IPS-11a (cell line): ENCODE measurements around the gene MORC4.

Experiments
- H3K4me3 ChIP-seq: one replicate; pipeline ENCODE4 v1.5.1; 2013; ENCODE audit warnings: low read depth, low read length, control low read depth

Gene MORC4

DNA sequence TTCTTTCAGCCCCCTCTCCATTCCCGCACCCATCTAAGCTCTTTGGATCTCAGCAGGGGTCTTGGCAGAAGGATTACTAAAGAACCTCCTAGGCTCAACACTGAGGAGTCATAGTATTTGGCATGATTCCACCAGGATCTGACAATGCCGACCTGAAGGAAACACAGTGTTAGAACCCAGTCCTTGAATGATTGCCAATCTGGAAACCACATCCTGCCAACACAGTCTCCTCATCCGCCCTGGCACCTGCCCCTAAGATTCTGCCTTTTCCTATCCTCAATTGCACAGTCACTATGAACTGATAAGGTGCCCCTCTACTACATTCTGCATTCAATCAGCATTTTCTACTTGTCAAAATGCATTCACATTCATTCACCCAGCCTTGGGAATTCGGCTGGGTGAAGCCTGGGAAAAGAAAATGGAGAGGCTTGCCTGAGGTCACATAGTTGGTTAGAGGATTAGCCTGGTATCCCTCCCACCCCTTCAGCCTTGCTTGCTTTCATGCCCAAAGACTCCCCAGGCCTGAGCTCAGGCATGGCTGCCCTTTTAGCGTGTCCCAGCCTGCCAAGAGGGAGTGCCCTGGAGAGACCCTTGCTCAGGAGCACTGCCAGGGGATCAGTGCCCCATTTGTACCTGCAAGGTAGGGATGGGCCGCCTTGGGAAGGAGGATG, 82.0 kb downstream of the MORC4 start:
- no peak overlapping the region for H3K4me3 ChIP-seq

DNA sequence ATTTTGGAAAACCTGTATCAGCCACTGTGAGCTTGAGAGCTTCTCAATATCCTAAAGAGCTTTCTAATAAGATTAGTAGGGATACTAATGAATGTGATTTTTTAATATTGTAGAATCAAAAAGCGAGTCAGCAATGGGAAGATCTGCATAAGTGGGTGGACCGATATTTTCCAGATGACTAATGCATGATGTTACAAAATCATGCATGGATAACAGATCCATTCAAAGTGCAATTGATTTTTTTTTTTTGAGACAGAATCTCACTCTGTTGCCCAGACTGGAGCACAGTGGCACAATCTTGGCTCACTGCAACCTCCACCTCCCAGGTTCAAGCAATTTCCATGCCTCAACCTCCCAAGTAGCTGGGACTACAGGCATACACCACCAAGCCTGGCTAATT, 87.1 kb downstream of the MORC4 start:
- H3K4me3 ChIP-seq: no peak overlapping the region

DNA sequence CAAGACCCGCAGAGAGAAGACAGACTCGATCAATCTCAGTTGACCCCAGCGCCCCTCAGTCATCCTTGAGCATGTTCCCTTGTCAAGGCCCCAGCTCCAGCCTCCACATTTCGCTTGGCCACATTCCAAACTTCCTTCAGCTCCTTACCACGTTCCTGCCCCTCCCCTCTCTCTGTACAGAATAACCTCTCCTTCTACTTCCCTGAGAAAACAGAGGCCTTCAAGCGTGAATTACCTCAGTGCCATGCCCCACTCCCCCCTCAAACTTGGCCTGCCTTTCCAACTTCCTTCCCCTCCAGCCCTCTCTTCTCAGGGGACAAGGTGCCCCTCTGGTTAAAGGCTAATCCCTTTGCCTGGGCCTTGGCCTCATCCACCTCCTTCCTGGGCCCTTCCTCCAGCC, 93.7 kb downstream of the MORC4 start:
- no peak overlapping the region for H3K4me3 ChIP-seq

DNA sequence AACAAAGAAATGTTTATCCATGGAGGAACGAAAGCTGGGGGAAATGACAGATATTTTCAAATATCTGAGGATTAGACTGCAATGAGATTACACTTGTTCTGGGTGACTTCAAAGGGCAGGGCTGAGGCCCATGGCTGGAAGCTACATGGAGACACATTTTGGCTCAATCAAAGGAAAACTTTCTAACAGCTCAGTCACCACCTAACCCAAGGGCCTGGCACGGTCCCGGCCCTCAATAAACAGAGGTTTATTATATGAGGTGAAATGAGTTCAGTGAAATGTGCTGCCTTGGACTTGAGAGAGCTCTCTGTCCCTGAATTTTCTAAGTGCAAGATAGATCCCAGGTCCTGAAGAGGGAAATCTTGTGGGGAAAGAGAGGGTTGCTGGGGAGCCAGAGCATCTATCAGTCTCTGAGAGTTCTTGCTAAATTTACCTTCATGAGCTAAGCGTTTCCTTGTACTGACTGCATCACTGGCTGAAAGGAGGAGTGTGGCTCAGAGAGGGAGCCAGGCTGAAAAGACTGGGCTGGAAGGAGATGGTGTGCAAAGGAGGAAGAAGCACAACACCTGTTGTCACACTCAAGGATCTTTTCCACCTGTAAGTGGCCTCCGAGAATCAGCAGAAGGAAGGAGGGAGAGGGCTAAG, 94.8 kb downstream of the MORC4 start:
- no peak overlapping the region for H3K4me3 ChIP-seq

DNA sequence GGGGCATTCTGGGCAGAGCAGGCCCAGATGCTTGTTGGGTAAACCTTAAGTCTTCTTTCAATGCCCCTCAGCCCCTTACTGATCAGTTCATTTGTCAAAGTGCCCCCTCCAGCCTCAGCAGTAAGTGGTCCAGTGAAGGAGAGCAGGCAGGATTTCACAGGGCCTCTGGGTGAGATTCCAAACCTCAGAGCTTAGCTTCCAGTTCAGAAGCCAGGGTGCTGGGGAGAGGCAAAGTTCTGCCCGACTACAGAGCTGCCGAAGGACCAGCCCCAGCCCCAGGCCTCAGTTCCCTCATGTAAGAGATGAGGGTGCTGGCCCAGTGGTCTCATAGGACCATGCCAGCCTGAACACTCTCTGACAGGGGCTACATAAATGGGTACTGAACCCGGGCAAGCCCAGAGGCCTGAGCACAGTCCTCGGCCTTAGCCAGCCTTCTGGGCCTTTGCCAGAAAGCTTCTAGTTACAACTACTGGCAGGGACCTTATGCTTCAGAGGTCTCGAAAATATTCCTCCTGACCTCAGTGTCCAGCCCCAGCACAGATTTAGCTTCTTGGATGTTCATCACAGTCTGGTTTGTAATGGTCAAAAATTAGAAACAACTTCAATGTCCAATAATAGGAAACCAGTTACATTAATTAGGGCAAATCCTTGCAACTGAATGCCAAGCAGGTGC, 96.0 kb downstream of the MORC4 start:
- H3K4me3 ChIP-seq: no peak overlapping the region

DNA sequence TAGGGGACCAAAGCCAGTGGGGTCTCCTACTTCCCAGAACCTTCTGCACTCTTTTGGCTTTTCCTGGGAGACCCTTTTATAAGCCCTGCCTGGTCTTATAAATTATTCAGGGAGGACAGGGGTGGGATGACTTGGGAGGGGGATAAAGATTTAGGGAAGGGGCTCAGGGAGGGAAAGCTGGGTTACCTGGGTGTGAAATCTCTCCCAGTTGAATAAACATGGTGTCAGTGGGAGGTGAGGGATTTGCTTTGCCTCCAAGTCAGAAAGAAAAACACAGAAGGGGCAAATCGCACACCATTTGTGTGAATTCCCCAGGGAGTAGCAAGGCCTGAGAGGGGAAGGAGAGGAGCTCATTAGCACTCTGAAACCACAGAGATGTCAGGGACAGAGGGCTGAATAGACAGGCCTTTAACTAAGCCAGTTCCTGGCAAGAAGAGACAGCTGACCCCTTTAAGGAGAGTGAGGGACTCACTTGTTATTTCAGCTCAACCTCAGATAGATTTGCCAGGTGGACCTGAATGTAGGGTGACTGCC, 96.7 kb downstream of the MORC4 start, which contains the start of gene RIPPLY1:
RIPPLY1 (minus strand) TSS at position 51 of the 534 bp plus-strand sequence. CDS start 54 bp downstream, outside the sequence.
- H3K4me3 ChIP-seq: no peak within 1 kb of the TSS

DNA sequence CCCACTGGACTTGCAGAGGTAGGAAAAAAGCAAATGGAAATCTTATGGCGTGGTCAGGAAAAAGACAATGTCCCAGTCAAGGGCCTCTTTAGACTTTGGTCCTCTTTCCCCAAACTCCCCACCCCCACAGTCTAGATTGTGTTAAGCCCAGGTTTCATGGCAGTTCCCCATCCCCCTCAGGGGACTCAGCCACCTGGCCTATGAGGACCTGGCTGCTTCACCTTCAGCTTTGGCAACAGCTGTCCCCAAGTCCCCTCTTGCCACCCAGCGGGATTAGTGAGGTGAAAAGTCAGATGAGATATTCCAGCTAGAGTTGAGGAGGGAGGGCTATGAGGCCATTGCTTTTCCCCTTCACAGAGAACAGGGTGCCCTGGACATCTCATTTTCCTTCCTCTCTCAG, 97.3 kb downstream of the MORC4 start:
- H3K4me3 ChIP-seq: no peak overlapping the region

DNA sequence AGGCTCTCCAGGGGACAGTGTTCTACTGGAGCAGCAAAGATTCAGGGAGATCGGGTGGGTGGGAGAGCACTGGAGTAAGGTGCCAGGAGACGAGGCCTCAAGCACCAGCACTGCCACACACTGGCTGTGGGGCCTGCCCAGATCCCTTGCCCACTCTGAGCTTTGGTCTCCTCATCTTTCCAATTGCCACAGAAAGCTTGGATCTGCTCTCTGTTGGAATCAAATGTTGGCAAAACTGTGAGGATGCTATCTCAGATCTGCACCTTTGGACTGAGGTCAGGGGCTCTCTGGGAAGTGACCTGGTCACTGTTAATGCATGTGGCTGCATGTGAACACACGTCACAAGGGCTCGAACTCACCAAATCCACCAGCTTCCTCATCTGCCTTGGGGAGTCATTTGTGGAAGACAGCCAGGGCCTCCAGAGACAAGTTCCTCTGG, 98.2 kb downstream of the MORC4 start:
- H3K4me3 ChIP-seq: no peak overlapping the region

DNA sequence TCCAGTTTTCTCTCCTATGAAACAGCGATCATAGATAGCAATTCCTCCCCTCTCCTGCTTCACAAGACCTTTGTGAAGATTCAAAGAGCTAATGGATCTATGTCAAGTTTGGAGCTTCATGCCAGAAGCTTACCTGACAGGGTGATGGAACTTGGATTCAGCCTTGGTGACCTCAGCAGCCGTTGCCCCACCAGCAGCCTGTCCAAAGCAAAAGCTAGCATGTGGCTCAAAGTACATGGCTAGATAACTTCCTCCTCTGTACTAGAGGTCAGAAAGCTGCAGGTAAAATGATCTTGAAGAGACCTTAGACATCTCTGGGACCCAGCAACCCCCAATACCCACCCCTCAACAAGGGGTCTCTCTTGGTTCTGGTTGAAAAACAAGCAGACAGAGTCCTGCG, 98.7 kb downstream of the MORC4 start:
- no peak overlapping the region for H3K4me3 ChIP-seq

DNA sequence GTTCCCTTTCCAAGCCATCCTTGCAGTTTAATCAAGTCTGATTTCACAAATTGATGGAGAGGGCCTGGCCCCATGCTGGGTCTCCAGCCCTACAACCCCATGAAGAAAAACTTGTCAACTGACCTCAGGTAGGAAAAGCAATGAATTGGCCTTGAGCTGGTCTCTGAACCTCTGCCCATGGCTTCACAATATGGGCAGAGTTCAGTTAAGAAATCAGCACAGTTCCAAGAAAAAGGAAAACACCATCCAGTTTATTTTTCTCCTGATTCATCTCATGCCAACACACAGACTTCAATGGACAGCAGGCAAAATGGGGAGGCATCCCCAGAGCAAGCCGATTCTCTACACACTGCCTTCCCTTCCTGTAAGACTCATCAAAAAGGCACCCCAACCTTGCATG, 100.2 kb downstream of the MORC4 start:
- H3K4me3 ChIP-seq: no peak overlapping the region

DNA sequence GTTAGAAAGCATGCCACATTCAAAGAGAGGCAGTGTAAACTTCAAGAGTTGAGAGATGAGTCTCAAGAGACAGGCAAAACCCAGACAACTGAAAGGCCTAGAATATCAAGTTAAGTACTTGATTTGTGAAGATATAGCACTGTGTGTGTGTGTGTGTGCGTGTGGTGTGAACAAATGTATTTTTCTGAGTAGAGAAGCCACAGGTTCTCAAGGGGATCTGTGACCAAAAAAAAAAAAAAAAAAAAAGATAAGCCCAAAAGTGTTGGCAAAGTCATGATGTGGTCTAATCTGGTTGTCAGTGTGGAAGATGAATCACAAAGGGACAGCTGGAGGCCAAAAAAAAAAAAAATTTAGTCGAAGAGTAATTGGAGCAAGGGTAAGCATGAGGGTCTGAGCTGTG, 100.7 kb downstream of the MORC4 start:
- H3K4me3 ChIP-seq: no peak overlapping the region

DNA sequence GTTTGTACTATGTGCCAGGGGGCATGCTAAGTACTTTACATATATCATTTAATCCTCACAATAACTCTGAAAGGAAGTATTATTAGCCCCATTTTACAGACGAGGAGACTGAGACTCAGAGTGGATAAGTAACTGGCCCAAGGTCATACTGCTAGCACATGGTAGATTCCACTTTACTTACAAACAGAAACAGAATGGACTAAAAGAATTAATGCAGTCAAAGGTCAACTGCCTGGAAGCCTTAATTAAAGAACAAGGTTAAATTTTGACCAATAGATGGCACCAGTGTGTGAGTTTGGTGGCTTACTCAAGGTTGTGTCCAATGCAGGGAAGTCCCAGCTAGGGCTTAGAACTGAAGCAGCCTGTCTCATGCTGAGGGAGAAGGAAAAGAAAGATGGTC, 101.5 kb downstream of the MORC4 start:
- H3K4me3 ChIP-seq: no peak overlapping the region

DNA sequence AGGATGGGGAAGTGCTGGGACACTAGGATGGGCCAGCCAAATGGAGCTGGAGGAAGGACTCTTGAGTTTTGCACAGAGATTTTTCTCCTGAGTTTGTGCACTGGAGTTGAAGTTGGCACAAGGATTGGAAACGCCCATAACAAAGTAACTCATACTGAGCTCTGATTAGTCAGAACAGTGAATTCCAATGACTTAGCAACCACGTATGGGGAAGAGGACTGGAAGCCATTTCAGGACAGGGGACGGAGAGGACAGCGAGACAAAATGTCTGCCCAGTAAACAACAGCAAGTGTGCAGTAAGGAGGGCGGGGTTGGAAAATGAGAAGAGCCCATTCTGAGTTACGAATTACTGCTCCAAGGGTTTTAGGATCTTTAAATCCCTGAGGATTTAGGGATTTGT, 102.8 kb downstream of the MORC4 start:
- no peak overlapping the region for H3K4me3 ChIP-seq

DNA sequence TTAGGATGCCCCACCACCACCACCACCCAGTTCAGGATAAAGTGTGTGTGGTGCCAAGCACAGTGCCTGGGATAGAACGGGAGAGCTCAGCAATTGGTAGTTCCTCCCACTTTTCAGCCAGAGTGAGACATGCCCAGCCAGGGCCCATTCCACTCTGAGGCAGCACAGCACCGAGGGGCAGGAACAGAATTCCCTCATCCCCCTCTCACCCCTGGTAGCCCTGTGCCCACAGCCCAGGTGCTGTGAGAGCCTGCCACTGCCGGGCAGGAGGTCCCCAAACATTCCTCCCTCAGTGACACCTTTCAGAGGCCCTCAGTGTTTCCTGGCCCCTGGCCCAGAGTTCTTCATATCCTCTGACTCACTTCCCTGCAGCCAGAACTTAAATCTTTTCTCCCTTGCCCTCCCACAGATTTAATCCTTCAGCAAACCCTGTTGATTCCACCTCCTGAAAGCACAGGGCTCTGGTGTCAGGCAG, 105.0 kb downstream of the MORC4 start:
- no peak overlapping the region for H3K4me3 ChIP-seq

DNA sequence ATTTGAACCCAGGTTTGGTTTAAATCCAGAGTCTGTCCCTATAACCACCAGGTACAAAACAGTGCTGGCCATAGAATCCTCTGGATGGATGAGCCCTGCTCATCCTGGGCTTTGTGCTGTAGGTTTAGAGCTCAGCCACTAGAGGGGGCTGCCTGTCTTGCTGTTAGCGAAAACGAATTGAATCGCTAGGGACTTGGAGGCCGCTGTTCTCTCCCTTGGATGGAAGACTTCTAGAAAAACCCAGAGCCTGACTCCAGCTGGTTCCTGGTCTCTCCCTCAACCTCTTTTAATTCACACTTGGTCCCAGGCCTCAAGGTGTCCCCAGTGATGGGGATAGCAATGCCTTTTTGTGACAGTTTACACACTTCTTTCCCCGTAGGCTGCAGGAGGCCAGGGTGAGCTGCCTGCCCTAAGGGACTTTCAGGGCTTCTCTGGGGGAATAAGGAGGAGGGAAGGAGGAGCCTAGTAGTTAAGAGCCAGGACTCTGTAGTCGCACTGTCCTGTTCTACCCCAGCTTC, 105.6 kb downstream of the MORC4 start:
- H3K4me3 ChIP-seq: no peak overlapping the region

DNA sequence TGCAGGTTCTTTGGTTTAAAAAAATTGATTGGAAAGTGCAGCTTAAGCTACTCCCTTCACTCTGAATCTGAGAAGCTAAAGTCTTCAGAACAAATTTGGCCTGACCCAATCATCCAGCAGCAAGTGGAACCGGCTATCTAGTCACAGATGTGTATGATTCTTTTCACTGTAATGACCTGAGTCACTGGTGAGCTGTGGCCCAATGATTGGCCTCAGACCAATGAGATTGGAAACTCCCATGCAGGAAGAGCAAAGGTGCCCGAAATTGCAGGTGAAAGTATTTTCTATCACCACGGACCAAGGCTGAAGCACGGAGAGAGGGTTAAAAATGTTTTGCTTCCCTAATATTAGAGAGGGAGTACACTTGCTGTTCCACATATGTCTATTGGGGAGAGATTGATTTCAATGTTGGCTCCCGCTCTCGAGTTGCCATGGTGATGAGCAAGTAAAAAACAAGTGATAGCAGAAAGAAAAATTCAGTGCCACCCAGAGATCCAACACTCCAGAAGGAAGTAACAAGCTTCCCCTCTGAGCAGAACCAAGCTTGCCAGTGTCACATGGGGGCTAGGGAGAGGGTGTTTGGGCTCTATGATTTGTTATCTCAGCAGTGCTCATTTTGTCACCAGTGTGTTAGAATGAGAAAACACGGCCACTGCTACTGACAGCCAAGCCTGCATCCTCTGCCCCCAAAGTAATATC, 108.1 kb downstream of the MORC4 start:
- no peak overlapping the region for H3K4me3 ChIP-seq
